VCaP (cell line): ENCODE measurements around the gene PPP5C.
"Not testable (repeated sequence)": the region's sequence is repeated elsewhere in the genome, so short reads cannot be mapped to it uniquely, and the experiment has no call there.

Experiments
- H3K27ac ChIP-seq: fragments of 450-650 bp; 2 replicates; pipeline ENCODE4 v1.5.1; 2017
- CTCF ChIP-seq: fragments of 450-650 bp; conservative IDR thresholded peaks from 2 replicates; pipeline ENCODE4 v1.5.1; 2017; ENCODE audit warnings: mild to moderate bottlenecking, moderate library complexity

PPP5C gene

GRCh38 chr19:46411925-46412649 is 65.2 kb downstream of the PPP5C start:
- TF ChIP-seq CTCF = no peak
- no peak overlapping the region for H3K27ac ChIP-seq

- no peak for TF ChIP-seq CTCF
- no peak overlapping the region for H3K27ac ChIP-seq
Observed at GRCh38 chr19:46412650-46413261, 65.9 kb downstream of the PPP5C start.

GRCh38 chr19:46413262-46414031 is 66.6 kb downstream of the PPP5C start, which contains the start of gene CCDC8:
Gene CCDC8, minus strand, starts transcription at chr19:46413564. Its CDS starts 754 bp downstream, at chr19:46412810.
- no peak for TF ChIP-seq CTCF
- no peak within 1 kb of the TSS for H3K27ac ChIP-seq

- not testable (repeated sequence) for H3K27ac ChIP-seq
Observed at GRCh38 chr19:46414899-46415298, 68.0 kb downstream of the PPP5C start.

- peak overlapping the region; percentile 53 for H3K27ac ChIP-seq
Observed at GRCh38 chr19:46415804-46416709, 69.2 kb downstream of the PPP5C start.

GRCh38 chr19:46420056-46420455 is 73.2 kb downstream of the PPP5C start:
- no peak overlapping the region for H3K27ac ChIP-seq
- no peak for TF ChIP-seq CTCF

GRCh38 chr19:46422344-46422743 is 75.5 kb downstream of the PPP5C start:
- no peak for TF ChIP-seq CTCF
- no peak overlapping the region for H3K27ac ChIP-seq

GRCh38 chr19:46423188-46423587 is 76.3 kb downstream of the PPP5C start:
- H3K27ac ChIP-seq = no peak overlapping the region
- TF ChIP-seq CTCF = no peak
